HG03575 (cell line): ENCODE data around the gene PSMB3.

Experiments used
- ATAC-seq: cut with Tn5 transposase; IDR thresholded peaks from one replicate; pipeline ENCODE4 v1.9.1; 2021; ENCODE audit not compliant: unreplicated experiment, insufficient number of reproducible peaks, low FRiP score; ENCODE audit errors: extremely low read depth

The PSMB3 gene

DNA sequence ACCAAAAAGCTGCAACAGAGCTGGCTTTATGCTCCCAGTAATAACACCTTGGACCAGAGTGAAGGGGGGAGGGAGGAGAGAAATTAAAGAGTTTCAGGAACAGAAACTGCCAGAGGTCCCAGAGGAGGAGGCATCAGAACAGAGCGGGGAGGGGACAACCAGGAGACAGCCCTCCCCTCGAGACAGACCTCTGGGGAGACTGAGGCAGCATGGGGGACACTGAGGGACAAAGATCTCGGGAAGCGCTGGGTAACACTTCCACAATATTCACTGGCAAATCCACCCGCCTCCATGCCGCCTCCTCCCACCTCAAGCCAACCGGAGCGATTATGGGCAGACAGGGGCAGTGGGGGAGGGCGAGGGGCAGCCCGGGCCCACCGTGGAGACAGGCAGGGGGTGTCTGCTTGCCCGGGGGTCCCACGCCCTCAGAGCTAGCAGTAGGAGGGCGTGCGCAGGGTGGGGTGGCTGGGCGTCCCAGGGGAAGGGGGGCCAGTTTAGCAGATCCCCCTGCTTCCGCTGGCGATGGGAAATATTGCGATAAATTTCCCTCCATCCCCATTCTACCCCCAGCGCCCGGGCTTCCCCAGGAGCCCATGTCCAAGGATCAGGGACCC lies 5.6 kb upstream of the PSMB3 start:
- ATAC-seq: no peak

DNA sequence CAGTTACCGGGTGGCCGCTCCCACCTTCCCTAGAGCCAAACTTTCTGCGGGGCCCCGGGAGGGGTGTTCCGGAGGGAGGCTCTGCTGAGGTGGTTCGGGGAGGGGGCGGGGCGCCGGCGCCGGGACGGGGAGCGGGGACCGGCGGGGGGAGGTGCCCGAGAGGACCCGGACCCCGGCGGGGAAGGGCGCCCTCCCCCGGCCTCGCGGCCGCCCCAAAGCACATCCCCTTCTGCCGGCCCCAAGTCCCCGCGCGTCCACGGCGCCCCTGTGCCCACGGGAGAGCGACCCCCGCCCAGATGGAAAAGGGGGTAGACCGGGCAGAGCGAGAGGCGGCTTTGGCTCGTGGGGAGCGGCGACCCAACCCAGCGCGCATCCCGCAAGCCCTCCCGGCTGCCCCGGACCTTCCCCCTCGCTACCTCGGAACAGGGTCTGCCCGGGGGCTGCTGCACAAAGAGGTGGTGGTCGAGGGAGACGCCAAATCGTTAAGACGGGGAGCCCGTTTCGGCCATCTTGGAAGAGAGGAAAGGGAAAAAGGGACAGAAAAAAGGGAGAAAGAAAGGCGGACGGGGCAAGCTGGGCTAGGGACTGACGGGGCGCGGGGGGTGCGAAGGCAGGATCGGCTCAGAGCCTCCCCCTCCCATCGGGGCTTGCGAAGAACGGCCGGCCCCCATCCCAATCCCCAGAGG lies 4.9 kb upstream of the PSMB3 start:
- ATAC-seq: no peak

DNA sequence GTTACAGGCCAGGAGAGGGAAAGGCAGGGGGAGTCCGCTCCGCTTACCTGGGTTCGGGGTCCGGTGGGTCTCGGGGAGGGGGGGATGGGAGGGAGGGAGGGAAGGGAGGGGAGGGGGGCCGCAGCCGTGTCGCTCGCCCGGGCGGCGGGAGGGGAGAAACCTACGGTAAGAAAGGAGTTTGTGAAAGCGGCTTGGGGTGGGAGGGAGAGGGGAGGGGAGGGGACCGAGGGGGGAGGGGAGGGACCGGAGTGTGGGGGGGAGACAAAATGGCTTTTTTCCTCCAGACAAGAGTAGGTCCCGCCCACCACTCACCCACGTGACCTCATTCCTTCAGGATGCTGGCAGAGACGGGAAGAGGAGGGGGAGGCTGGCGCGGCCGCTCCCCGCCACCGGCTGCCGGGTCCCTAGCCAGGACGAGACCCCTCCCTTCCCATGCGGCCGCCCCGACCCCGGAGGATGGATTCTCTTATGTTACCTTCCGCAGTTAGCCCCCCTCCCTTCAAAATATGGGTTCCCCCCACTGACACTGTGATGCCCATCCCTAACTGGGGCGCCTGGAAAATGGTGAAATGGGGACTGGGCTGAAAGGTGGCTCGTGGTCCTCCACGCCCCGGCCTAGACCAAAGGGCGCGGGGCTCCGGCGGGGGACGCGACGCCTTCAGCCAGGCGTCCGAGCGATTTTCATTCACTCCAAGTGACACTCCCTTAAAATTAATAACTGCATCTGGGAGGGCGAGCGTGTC lies 4.2 kb upstream of the PSMB3 start, which contains the start of gene PCGF2:
Gene PCGF2, minus strand, starts transcription at position 188 of the 743 bp plus-strand sequence. CDS start 7,934 bp downstream, outside the sequence.
- no peak for ATAC-seq

DNA sequence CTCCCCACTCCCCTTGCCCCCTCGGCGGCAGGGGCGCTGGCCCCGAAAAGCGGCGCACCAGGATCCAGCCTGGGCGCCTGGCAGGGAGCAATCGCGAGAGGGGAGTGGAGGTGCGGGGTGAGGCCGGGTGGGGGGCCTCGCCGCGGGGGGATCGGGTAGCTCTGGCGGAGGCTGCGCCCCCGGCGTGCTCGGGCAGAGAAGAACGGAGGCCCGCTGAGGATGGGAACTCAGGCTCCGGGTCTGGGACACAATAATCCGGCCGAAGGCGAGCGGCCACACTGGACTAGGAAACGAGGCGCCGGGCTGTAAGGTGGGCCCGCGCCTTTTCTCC lies 3.7 kb upstream of the PSMB3 start:
- ATAC-seq: no peak

DNA sequence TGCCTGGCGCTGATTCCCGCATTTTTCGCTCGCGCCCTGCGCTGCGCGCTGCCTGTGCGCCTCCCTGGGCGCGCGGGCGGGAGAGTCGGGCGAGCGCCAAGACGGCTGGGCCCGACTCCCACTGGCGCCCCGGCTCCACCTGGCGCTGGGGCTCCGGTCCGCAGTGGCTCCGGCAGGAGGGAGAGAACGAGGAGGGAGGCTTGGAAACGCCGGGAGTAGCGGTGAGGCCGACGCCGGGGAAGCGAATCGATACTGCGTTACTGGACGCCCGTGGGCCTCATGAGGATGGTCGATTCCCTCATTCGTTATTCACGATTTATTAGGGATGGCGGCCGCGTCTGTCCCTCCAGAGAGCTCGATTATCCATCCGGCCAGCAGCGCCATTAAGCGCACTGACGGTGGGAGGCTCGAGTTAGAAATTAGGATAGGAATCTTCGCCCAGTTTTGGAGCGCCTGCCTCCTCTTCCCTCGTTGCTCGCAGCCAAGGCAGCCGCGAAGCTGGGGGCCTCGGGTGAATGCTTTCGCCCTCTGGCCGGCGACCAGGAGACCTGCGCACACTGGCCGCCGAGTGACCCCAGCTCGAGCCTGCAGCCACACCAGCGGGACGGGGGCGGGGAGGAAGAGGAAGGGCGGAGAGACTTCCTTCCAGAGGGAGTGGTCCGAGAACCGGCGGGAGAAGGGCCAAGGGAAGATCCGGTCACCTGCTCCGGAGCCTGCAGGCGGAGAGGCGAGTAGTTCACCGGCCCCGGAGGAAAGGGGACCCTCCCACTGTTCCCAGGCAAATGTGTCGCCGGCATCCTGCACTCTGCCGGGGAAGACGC lies 3.1 kb upstream of the PSMB3 start:
- ATAC-seq: no peak

DNA sequence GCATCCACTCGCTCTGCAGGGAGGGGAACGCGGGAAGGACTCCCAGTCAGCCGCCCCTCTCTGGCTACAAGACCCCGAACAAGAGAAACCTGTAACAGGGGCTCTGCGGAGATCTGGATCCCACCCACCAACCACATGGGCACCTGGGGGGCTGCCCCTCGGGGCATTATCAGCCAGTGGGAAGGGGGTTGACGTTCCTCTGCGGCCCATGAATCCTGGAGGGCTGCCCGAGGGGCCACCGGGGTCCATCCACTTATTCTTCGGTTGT lies 2.6 kb upstream of the PSMB3 start:
- no peak for ATAC-seq

DNA sequence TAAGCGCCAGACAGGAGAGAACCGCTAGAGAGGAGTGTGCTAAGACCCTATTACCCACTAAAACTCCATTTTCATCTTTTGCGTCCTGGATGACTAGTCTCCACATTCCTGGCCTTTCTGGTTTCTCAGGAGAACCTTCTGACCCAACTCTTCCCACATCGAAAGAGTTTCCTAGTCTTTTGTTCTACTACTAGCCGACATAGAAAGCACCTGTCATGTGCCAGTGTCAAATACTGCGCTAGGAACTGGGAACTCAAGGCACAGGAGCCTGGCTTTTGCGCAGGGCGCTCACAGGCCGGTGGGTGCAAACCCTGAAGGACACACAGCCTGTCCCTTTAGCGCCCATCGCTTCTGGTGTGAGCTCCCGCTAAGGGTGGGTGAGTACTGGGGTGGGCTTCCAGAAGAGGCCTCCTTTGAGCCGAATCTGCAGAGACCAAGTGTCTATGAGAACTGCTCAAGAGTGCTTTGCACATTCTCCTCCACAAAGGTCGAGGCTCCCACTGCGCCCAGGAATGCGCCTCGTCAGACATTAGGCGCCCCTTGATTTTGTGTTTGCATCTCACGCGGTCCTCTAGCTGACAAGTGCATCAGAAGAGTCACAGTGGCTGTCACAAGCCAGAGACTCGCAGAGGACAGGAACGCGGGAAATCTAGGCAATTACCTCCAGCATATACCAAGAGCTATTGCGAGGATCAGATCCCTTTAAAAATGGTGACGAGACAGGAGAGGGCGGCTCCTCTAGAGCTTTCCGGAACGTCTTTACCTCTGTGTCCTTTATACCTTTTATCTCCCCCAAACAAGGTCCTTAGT lies 2.0 kb upstream of the PSMB3 start:
- ATAC-seq: no peak

DNA sequence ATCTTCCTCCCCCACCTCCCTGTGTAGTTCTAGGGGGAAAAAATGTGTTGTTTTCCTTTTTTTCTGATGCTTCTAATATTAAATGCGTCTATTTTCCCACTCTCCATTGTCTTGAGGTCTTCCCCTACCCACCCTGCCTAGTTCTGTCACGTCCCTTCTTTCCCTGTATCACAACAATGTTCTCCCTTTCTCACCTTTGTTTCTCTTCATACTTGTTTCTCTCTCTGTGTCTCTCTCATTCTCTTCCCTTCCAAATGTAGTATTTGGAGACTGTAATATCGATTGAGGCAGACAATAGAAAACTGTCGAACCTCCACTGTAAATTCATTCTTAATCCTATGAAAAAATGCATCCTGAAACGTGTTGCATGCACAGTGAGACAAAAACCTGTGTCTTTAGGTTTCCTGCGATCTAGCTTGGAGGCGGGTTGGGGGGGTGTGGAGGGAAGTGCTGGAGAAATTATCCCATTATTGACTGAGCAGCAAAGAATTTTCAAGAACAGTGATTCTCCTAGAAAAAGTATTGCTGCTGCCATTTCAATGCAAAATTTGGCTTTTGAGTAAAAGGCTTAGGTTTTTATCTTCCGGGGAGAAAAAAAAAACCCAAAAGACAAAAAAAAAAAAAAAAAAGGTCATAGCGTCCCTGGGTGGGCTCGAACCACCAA lies 1.3 kb upstream of the PSMB3 start:
- no peak for ATAC-seq

DNA sequence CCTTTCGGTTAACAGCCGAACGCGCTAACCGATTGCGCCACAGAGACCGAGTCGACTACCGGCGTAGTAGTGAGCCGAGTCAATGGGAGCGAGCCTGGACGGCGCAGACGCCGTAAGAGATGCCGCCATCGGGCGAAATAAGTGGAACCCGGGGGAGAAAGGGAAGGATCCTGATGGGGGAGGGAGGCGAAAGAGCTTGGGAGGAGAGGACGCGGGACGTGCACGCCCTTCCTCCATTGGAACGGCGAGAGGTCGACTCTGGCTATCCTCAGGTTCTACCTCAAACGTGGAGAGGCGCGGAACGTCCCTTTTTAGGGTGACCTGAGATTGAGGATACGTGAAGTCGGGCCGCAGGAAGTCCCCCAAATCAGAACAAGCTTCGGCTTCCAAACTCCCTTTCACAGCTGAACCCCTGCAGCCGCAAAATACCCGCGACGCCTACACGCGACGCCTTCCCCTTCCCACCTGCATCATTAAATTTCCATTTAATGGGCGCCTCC lies 683 bp upstream of the PSMB3 start:
- ATAC-seq: no peak

DNA sequence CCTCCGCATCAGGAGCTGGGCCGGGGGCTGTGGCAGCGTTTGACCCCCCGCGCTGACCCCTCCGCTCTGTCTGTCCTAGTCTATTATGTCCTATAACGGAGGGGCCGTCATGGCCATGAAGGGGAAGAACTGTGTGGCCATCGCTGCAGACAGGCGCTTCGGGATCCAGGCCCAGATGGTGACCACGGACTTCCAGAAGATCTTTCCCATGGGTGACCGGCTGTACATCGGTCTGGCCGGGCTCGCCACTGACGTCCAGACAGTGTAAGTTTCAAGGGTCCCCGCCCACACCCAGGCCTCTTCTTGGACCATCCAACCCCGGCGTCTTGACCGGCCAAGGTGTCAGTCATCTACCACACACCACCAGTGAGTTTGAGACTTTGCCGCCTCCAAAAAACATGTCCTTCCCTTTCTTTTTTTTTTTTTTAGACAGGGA lies 548 bp downstream of the PSMB3 start:
- no peak for ATAC-seq

DNA sequence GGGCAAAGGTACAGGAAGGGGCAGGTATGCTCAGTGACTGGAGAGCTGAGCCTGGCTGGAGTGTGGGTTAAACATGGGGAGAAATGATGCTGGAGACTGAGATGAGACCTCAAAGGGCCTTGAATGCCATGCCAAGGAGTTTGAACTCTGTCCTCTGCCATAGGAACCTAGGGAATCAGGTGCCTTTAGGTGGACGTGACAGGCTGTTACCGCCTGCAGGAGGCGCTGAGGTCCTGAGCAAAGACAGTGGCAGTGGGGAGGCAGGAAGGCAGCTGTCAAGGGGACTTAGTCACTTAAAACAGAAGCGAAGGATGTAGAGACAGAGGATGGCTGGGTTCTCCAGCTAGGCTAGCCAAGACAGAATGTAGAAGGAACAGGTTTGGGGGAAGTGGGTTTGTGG lies 9.1 kb downstream of the PSMB3 start:
- ATAC-seq: no peak

DNA sequence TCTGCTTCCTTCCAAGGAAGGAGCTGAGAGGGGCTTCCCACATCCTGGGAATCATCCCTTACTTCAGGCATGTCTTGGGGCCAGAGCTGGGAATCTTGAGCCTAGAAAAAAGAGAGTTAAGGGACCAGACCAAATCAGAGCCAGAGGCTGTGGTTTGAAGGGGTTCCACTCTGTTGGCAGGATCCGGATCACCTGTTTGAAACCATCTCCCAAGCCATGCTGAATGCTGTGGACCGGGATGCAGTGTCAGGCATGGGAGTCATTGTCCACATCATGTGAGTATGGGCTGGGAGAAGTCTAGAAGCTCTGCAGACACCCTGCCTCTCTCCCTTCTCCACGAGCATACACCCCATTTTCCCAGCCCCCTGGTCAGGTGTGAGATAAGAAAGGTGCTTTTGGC lies 9.7 kb downstream of the PSMB3 start:
- ATAC-seq: no peak

DNA sequence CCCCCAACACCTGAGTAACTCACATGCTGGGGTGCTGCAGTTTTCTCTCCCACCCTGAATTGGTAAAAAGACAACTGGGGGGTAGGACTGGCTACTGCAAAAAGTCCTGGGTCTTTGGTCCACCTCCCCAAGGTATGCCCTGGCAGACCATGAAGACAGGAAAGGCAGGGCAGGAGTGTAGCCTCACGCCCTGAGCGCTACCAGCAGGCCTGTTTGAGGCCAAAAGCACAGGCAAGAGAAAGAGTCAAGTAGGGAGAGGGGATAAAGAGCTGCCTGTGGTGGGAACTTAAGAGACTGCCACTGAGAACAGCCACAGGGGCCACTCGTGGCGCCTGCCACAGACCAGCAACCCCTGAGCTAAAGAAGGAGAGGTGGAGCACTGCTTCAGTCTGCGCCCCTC lies 13.8 kb downstream of the PSMB3 start:
- ATAC-seq: no peak

DNA sequence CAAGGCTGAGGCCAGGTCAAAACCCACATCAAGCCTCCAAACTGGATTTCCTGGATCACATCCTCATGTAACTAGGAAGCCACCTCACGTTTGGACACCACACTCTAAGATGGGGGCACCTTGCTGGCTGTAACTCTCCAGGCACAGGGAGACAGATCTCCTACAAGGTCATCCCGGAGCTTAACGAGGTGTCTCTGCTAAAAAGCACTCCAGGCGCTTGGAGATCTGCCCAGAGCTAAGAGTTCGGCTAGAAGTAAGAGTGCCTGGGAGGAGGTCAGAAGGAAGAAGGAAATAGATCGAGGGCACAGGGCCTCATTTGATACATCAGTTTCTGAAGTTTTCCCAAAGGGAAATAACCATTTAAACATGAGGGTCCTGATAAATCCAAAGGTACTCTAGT lies 15.9 kb downstream of the PSMB3 start:
- ATAC-seq: no peak

DNA sequence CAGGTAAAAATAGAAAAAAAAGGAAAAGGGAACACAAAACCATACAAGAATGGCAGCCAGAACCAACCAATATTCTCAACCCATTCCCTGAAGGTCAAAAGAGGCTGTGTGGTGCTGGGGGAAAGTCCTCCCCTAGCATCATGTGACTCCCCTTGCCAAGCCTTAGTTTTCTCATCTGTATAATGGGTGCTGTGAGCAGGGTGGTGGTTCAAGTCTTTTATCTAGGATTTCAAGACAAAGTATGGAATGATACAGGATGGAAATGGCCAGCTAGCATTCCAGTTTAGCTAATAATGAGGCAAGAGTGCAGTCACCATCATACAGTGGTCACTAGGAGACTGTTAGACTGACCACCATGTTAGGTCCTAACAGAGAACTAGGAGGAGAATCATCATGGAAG lies 20.7 kb downstream of the PSMB3 start:
- no peak for ATAC-seq

DNA sequence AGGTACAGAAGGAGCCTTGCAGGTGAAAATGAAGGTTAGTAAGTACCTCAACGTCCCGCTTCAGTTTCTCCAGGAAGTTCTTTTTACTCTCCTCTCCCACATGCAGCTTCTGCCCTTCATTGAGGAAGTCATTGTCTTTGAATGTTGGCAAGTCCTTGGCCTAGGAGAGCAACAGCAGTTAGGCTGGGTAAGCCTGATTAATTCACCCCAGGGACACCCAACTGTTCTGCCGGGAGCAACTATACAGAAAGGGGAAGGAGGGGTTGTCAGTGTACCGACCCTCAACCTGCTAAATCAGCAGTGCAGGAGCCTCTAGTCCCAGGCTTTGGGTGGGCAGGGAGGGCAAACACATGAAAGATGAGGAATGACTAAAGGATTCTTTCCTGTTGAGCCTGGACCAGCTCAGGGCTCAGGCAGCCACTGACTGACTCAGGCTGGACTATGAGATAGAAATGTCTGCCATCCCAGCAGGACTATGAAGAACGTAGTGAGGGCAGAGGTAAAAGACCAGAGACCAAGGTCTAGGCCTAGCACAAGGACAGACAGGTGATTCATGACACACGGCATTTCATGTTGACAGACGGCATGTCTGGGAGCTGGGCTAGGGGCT lies 25.2 kb downstream of the PSMB3 start:
- ATAC-seq: no peak

DNA sequence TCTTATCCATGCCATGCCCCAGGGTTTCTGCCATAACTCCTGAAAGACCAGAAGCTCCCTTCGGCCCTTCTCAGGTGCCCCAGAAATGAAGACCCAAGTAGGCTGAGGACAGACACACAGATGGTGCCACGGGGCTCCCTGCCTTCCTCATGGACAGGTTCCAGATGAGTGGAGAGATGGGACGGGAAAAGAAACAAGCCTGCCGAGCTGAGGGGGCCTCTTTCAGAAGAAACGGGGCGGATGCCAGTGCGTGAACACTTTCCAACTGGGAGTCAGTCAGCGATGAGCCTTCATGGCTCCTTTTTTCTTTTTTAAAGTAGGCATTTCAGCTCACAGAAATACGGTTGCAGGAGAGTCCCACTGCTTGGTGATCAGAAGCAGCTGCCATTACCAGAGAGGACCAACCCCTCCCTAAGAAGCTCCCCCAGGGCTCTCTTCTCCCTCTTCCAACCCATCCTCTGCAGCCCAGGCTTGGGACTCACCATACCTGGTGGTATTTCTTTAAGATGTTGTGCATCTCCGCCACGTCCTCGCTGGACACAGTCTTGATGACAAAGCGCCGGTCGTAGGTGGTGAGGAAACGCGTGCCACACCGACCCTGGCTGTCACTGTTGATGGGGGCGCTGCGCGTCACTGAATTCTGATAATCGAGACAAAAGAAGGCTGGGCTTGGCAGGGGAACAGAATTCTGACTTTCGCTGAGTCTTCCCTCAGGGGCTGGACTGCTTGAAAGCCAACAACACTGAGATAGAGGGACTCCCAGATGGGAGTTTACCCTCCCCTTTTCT lies 27.6 kb downstream of the PSMB3 start:
- no peak for ATAC-seq
